A549 (cell line): ENCODE measurements around the gene UNC5C. TPM values are rescaled to one million over a fixed set of nuclear protein-coding genes. Genes with fewer than 3 reads are reported as not detected.
A peak's percentile ranks its signal among the peaks of the same experiment; 100 is the strongest.

ENCODE experiments used
- ATAC-seq, 2 experiments: fragments of 200-7000 bp in 1 of 2; fragments of >200 bp in 1 of 2; cut with Nextera tagmentation in 1 of 2; cut with Tn5 transposase in 1 of 2; 3 replicates each; pipeline versions ENCODE4 v1.8.0 to v1.9.1; 2018 to 2020; ENCODE audit warnings: mild to moderate bottlenecking in 1 of 2, moderate library complexity in 1 of 2
- CTCF ChIA-PET: fragments of 300-600 bp; sonication (Branson Sonifier 250); formaldehyde crosslinking; extraction: SDS; loops from one replicate; lab custom pipeline; 2021; ENCODE audit warnings: antibody characterized with exemption, inconsistent platforms; lab: Yijun Ruan, JAX
- POLR2A ChIA-PET: fragments of 350-600 bp; formaldehyde crosslinking; extraction: SDS; loops from one replicate; lab custom pipeline; 2021; ENCODE audit warnings: antibody characterized with exemption, inconsistent platforms; lab: Yijun Ruan, JAX
- DNase-seq, 2 experiments: peaks; one replicate each; pipeline versions ENCODE4 v3.0.0 to v3.0.0-alpha.2; 2011 to 2016; ENCODE audit warnings: low read depth in 1 of 2, low spot score in 1 of 2
- FAIRE-seq: peaks from 2 replicates; lab custom pipeline; 2011; peaks lifted over from hg19 to GRCh38; lab: Jason Lieb, UNC
- H3K27ac ChIP-seq, 2 experiments: fragments of >200 bp; sonication (Bioruptor Twin); formaldehyde crosslinking; 3 replicates each; pipeline ENCODE4 v1.5.1; 2016 to 2017
- H3K4me1 ChIP-seq: fragments of >200 bp; sonication (Bioruptor Twin); formaldehyde crosslinking; 3 replicates; pipeline ENCODE4 v1.6.1; 2016
- H3K4me2 ChIP-seq: fragments of >200 bp; sonication (Bioruptor Twin); formaldehyde crosslinking; 3 replicates; pipeline ENCODE4 v1.6.1; 2016
- H3K4me3 ChIP-seq: fragments of >200 bp; sonication (Bioruptor Twin); formaldehyde crosslinking; 3 replicates; pipeline ENCODE4 v1.5.1; 2016
- H3K9me3 ChIP-seq: fragments of >200 bp; sonication (Bioruptor Twin); formaldehyde crosslinking; 3 replicates; pipeline ENCODE4 v1.6.1; 2016
- CBX2 ChIP-seq: fragments of 200-600 bp; sonication (generic); IDR thresholded peaks from 2 replicates; pipeline ENCODE4 v1.6.1; 2016; ENCODE audit warnings: low read depth, mild to moderate bottlenecking, borderline replicate concordance
- CEBPB ChIP-seq, 2 experiments: fragments of >200 bp in 1 of 2; sonication (Bioruptor Twin) in 1 of 2; formaldehyde crosslinking in 1 of 2; IDR thresholded peaks; 2 replicates each; pipeline ENCODE4 v1.6.1; 2012 to 2016
- CHD2 ChIP-seq: fragments of 150-350 bp; IDR thresholded peaks from 2 replicates; pipeline ENCODE4 v1.6.1; 2014; ENCODE audit warnings: low read length; ENCODE audit not compliant: partially characterized antibody
- EHMT2 ChIP-seq: fragments of 200-600 bp; sonication (generic); IDR thresholded peaks from 2 replicates; pipeline ENCODE4 v1.6.1; 2016; ENCODE audit warnings: antibody characterized with exemption, low read depth, mild to moderate bottlenecking, moderate library complexity
- ESRRA ChIP-seq: fragments of 150-350 bp; IDR thresholded peaks from 2 replicates; pipeline ENCODE4 v1.6.1; 2014; ENCODE audit warnings: mild to moderate bottlenecking, low read length, borderline replicate concordance
- FOSB ChIP-seq: fragments of 250-450 bp; sonication (Bioruptor Pico); IDR thresholded peaks from 2 replicates; pipeline ENCODE4 v1.5.0; 2020; ENCODE audit warnings: mild to moderate bottlenecking, moderate library complexity
- FOSL2 ChIP-seq, 2 experiments: fragments of 450-650 bp in 1 of 2; fragments of >200 bp in 1 of 2; sonication (Bioruptor Twin) in 1 of 2; formaldehyde crosslinking; IDR thresholded peaks; 2 replicates each; pipeline versions ENCODE4 v1.5.0 to v1.6.1; 2016 to 2020; ENCODE audit warnings: mild to moderate bottlenecking in 1 of 2, moderate library complexity in 1 of 2
- HDAC2 ChIP-seq: fragments of 200-600 bp; sonication (generic); IDR thresholded peaks from 2 replicates; pipeline ENCODE4 v1.6.1; 2016
- HOXA7 ChIP-seq: fragments of 250-450 bp; sonication (Bioruptor Pico); IDR thresholded peaks from 2 replicates; pipeline ENCODE4 v1.5.0; 2020; ENCODE audit warnings: mild to moderate bottlenecking, moderate library complexity
- HOXB13 ChIP-seq: fragments of 250-450 bp; sonication (Bioruptor Pico); IDR thresholded peaks from 2 replicates; pipeline ENCODE4 v1.5.0; 2020; ENCODE audit warnings: low read depth, mild to moderate bottlenecking, moderate library complexity
- JUNB ChIP-seq: fragments of >200 bp; sonication (Bioruptor Twin); formaldehyde crosslinking; IDR thresholded peaks from 2 replicates; pipeline ENCODE4 v1.6.1; 2016
- NR3C1 ChIP-seq: fragments of >200 bp; sonication (Bioruptor Twin); formaldehyde crosslinking; IDR thresholded peaks from 3 replicates; pipeline ENCODE4 v1.6.1; 2017
- PHF8 ChIP-seq: fragments of 200-600 bp; sonication (generic); IDR thresholded peaks from 2 replicates; pipeline ENCODE4 v1.6.1; 2016; ENCODE audit warnings: low read depth, mild to moderate bottlenecking, antibody characterized with exemption, moderate library complexity, borderline replicate concordance
- POLR2AphosphoS2 ChIP-seq: conservative IDR thresholded peaks from 2 replicates; pipeline ENCODE4 v1.6.1; 2012; ENCODE audit warnings: low read length, improper control_type of control experiment, inconsistent platforms
- RARB ChIP-seq: fragments of 250-450 bp; sonication (Bioruptor Pico); IDR thresholded peaks from 2 replicates; pipeline ENCODE4 v1.8.0; 2021; ENCODE audit warnings: mild to moderate bottlenecking, moderate library complexity
- SMC3 ChIP-seq: fragments of >200 bp; sonication (Bioruptor Twin); formaldehyde crosslinking; IDR thresholded peaks from 3 replicates; pipeline ENCODE4 v1.6.1; 2018; ENCODE audit warnings: inconsistent platforms
- TFCP2L1 ChIP-seq: fragments of 250-450 bp; sonication (Bioruptor Pico); IDR thresholded peaks from 2 replicates; pipeline ENCODE4 v1.5.0; 2021; ENCODE audit warnings: mild to moderate bottlenecking
- TP53 ChIP-seq: fragments of 250-450 bp; sonication (Bioruptor Pico); IDR thresholded peaks from 2 replicates; pipeline ENCODE4 v1.5.0; 2021; ENCODE audit warnings: mild to moderate bottlenecking, moderate library complexity
- USF2 ChIP-seq: fragments of 450-650 bp; IDR thresholded peaks from 2 replicates; pipeline ENCODE4 v1.6.1; 2014; ENCODE audit warnings: antibody characterized with exemption
- ZC3H11A ChIP-seq: fragments of 450-650 bp; IDR thresholded peaks from 2 replicates; pipeline ENCODE4 v1.6.1; 2014; ENCODE audit warnings: antibody characterized with exemption, mild to moderate bottlenecking
- ZNF302 ChIP-seq: fragments of 250-450 bp; sonication (Bioruptor Pico); IDR thresholded peaks from 2 replicates; pipeline ENCODE4 v1.9.0; 2021; ENCODE audit warnings: inconsistent platforms, mild to moderate bottlenecking, moderate library complexity
- WGBS: methylation state at CpG from one replicate; pipeline ENCODE4 v1.1.6; 2017; ENCODE audit errors: missing lambda C conversion rate; 5-methylcytosine and 5-hydroxymethylcytosine counted together
- polyA plus RNA-seq, 4 experiments: library from polyadenylated mRNA; depleted of rRNA in 3 of 4; stranded (reverse); fragments of >200 nt; fragmentation: RNase III in 1 of 4; extraction: RNeasy Plus Mini Kit Qiagen cat#74134 plus additional on column Dnase treatment in 1 of 4; gene quantifications; 2 replicates in 3 of 4; 3 replicates in 1 of 4; pipeline ENCODE4 v1.2.3, GENCODE V29; 2011 to 2017

Gene UNC5C
- polyA plus RNA-seq, 2 of the 4 experiments (the other 2 are of a cell fraction) = 0.13 TPM; not detected in 1

- FAIRE-seq = no peak
- no peak overlapping the region for H3K4me3 ChIP-seq
- 0 out of 2 replicates have a peak, but pooled peaks have one; percentile 17 for TF ChIP-seq FOSL2 (IDR thresholded peaks at IDR 0.05)
- TF ChIP-seq FOSL2 (CRISPR knock-in tag; IDR thresholded peaks at IDR 0.05) = peak; percentile 32
- TF ChIP-seq HDAC2 = no peak
- TF ChIP-seq PHF8 = no peak
- no peak for TF ChIP-seq ZC3H11A
- peak; percentile 37; the same call in 1 of the 2 replicates for TF ChIP-seq JUNB
- TF ChIP-seq USF2 = no peak
- TF ChIP-seq ESRRA = no peak
- TF ChIP-seq CEBPB (IDR thresholded peaks at IDR 0.05) = no peak
- TF ChIP-seq SMC3 = no peak
- TF ChIP-seq, all 56 proteins: peak for 2
- WGBS = 27% methylated on average over 5 of the region's 5 CpGs
- no peak overlapping the region for H3K4me2 ChIP-seq
- DNase-seq (no peak), ATAC-seq (no peak)
- no peaks in the 10 kb centered on the region for H3K4me1 ChIP-seq
- H3K9me3 ChIP-seq = no peaks in the 10 kb centered on the region
- H3K27ac ChIP-seq = no peak overlapping the region
- POLR2A ChIA-PET = no interaction called here
- CTCF ChIA-PET = no interaction called here
Observed at GRCh38 chr4:95585016-95585695, 36.4 kb upstream of the UNC5C start.

DNA sequence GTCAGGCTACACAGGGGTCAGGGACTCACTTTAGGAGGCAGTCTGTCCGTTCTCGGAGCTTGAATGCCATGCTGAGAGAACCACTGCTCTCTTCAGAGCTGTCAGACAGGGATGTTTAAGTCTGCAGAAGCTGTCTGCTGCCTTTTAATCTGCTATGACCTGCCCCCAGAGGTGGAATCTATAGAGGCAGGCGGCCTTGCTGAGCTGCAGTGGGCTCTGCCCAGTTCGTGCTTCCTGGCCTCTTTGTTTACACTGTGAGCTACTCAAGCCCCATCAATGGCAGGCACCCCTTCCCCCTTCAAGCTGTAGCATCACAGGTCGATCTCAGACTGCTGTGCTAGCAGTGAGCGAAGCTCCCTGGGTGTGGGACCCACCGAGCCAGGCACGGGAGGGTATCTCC is 31.5 kb upstream of the UNC5C start:
- no peak overlapping the region for H3K4me3 ChIP-seq
- TF ChIP-seq HOXB13 (CRISPR knock-in tag) (no peak), TP53 (CRISPR knock-in tag) (no peak), POLR2AphosphoS2 (no peak), RARB (no peak)
- TF ChIP-seq, all 56 proteins: peak for 0
- WGBS = 24% methylated on average over 5 of the region's 8 CpGs
- CTCF ChIA-PET = no interaction called here
- Histone ChIP-seq H3K27ac (no peak overlapping the region), H3K4me1 (no peaks in the 10 kb centered on the region), H3K4me2 (no peak overlapping the region), H3K9me3 (no peaks in the 10 kb centered on the region)
- POLR2A ChIA-PET = no interaction called here
- ATAC-seq (no peak), DNase-seq (no peak), FAIRE-seq (no peak)

DNA sequence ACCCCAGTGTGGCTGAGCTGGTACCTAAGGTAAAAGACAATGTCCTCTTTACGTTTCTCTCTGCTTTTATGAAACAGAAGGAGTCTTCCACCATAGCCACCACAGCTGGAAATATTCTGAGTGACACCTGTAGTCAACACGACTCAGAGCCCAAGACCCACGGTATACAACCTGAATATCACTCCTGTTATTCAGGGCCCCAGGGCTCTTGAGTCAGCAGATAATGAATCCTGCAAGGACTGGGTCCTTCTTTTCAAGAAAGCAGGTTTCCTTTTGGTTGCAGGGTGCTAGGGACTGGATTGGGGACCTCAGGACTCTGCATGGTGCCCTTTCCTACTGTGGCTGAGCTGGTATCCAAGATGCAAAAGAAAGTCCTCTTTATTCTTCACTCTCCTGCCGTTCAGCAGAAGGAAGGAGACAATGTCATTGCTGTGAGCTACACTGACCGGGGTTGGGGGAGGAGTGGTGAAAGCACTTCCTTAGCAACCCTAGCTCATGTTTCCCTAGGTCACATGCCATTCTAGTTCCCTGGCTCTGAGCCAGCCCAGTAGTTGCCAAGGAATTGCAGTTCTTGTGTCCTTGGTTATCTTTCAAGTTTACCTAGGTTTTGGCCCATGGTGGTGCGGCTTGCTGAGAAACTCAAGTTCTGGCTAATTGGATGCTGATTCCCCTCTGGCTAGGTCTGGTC is 23.7 kb upstream of the UNC5C start:
- CTCF ChIA-PET = no interaction called here
- 12% methylated on average over 5 of the region's 6 CpGs for WGBS
- TF ChIP-seq CEBPB (IDR thresholded peaks at IDR 0.05) (no peak), ESRRA (no peak), FOSB (CRISPR knock-in tag) (no peak), CBX2 (no peak), RARB (no peak), ZNF302 (CRISPR knock-in tag) (no peak), FOSL2 (IDR thresholded peaks at IDR 0.05) (no peak), FOSL2 (CRISPR knock-in tag; IDR thresholded peaks at IDR 0.05) (no peak), HOXA7 (CRISPR knock-in tag) (no peak), CHD2 (no peak), NR3C1 (no peak), TP53 (CRISPR knock-in tag) (no peak), EHMT2 (no peak), TFCP2L1 (CRISPR knock-in tag) (no peak)
- no peak overlapping the region for H3K27ac ChIP-seq
- POLR2A ChIA-PET = no interaction called here
- H3K4me1 ChIP-seq = no peaks in the 10 kb centered on the region
- H3K4me2 ChIP-seq = no peak overlapping the region
- no peaks in the 10 kb centered on the region for H3K9me3 ChIP-seq
- no peak overlapping the region for H3K4me3 ChIP-seq
- DNase-seq (no peak), ATAC-seq (no peak), FAIRE-seq (no peak)
